Stimulated activated CD4-positive, alpha-beta T cell treated with anti-CD3 and anti-CD28 coated beads, TNF-alpha, amount 100 ng/mL, for 4 hours (primary cell): ENCODE results near the gene ADAM10.

Experiments used
- DNase-seq, 3 experiments: peaks; one replicate each; pipeline ENCODE4 v3.0.0-alpha.2; 2020; ENCODE audit warnings: low read depth in 3 of 3

Gene ADAM10

DNA sequence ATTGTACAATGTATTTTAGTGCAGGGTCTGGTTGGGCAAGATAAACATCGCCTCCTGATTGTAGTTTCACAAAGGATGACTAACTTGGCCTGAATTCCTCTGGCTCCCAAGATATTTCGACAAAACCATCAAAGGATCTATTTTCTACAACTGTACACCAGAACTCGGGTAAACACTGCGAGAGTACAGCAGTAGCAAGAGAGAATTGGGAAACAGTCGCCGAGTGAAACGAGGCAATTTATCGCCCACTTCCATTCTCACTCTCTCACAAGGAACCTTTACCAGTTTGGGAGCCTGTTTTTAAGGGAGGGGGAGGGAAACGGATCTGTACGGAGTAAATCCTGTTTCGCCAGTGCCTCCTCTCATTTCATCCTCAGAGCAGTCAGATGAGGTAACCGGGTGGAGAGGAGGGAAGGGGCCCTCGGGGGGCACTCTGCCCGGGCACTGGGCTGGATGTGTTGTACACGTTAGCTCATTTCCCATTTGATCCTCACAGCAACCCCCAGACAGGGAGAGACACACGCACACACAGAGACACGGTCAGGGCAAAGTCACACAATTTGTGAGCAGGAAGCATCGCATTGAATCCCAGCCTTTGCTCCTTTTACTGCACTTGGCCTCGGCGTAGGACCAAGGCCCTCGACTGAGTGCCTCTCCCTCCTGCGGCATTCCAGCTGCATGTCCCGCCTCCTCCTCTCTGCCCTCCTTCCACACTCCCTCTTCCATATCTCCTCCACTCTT is 197.6 kb downstream of the ADAM10 start:
- no peak for DNase-seq

DNA sequence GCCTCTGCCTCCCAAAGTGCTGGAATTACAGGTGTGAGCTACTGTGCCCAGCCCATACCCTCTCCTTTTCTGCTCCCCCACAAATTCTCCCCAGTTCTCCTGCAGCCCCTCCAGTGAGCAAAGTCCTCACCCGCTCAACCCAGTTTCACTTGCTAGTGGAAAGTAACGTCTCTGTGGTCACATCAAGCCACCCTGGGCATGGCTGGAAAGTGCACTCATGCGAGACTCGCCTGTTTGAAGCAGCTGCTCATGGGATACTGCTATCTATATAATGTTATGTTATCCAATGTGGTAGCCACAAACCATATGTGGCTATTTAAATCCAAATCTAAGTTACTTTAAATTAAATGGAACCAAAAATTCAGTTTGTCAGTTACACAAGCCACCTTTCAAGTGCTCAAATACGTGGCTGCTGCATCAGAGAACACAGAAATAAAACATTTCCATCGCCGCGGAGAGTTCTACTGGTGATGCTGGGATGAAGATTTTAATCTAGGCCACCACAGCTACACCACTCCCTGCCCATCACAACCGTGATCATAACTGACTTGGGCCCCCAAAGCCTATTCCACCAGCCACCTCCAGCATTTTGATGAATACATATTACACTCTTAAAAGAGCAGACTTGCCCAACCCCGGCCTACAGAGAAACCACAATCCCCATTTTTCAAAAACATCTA is 198.3 kb downstream of the ADAM10 start:
- DNase-seq = no peak

- DNase-seq = no peak
Measured at GRCh38 chr15:58549785-58550074, 199.8 kb downstream of the ADAM10 start.

DNA sequence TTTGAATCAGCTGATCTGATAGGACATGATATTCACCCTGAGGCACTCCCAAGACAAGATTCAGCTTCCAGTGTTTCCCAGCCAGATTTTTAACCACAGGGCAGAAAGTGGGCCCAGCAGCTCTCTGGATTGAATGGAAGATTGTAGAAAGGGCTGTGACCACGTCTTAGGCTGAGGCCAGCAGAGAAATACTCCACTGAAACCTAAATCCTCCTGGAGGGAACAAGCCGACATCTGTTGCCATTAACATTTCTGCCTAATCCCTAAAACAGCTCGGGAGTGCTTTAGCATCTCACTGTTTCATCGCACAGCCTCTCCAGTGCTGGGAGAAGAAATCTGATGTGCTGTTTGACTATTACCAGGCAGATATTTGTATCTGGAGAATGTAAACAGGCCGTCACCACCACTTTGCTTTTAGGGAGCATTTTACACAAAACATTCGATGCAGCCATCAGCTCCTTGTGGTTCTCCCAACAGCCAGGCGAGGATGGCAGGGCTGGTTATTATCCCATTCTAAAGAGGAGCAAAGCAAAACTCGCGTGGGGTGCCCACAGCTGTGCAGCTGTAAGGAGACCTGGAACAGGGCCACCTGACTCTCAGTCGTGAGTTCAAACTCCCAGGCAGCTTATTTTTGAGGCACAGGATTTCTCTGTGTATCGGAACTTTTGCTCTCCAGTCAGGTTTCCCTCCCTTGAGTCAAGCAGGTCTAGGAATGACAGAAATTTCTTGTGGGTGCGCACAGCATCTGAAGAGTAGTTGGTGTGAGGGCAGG is 200.3 kb downstream of the ADAM10 start:
- DNase-seq = no peak

DNA sequence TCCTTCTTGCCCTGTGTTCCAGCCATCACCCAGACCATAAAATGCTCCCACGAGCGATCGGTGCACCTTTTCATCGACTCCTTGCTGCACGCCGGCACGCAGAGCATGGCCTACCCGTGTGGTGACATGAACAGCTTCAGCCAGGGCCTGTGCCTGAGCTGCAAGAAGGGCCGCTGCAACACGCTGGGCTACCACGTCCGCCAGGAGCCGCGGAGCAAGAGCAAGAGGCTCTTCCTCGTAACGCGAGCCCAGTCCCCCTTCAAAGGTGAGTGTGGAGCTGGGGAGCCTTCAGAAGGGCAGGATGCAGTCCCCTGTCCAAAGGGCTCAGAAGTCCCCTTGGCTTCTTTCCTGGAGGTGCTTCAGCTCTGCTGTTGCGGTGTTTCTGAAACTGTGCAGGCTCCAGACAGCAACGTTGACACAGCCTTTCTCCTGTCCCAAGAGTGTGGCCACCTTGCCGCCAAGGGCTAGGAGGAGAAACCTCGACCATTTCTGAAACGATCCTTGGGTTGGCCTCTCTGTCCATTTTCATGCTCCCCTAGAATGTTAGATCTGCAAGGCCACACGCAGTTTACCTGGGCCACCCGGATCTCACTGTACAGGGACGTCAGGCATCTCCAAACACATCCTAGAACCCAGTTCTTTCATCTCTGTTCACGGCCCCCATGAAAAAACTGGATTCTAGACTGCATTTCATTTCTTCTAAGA is 201.0 kb downstream of the ADAM10 start:
- no peak for DNase-seq

DNA sequence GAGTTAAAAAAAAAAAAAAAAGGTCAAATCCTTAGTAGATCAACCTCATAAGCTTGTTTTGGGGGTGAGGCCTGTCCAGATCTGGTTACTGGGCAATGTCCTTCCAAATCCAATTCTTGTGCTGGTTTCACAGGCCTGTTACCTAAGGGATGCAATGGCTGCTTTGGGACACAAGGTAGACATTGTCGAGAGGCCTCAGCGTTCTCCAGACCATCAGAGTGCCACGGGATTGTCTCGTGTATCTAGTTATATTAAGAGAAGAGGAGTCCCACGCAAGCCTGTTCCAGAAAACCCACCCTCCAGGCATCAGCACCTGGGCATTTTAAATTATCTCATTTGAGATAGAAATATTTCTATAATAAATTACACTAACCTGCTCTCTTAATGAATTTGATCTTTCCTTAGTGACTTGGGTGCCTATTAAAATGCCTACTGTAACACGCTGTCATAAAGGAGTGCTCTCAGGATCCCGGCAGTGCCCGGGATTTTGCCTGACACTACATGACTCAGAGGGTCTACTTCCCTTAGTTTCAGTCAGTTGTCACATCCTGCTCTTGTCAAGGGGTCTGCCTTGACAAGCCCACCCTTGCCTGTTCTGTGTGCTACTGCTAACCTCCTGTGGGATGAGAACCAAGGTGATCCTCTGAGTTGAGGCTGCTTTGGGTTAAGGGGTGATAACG is 201.7 kb downstream of the ADAM10 start:
- DNase-seq = no peak

DNA sequence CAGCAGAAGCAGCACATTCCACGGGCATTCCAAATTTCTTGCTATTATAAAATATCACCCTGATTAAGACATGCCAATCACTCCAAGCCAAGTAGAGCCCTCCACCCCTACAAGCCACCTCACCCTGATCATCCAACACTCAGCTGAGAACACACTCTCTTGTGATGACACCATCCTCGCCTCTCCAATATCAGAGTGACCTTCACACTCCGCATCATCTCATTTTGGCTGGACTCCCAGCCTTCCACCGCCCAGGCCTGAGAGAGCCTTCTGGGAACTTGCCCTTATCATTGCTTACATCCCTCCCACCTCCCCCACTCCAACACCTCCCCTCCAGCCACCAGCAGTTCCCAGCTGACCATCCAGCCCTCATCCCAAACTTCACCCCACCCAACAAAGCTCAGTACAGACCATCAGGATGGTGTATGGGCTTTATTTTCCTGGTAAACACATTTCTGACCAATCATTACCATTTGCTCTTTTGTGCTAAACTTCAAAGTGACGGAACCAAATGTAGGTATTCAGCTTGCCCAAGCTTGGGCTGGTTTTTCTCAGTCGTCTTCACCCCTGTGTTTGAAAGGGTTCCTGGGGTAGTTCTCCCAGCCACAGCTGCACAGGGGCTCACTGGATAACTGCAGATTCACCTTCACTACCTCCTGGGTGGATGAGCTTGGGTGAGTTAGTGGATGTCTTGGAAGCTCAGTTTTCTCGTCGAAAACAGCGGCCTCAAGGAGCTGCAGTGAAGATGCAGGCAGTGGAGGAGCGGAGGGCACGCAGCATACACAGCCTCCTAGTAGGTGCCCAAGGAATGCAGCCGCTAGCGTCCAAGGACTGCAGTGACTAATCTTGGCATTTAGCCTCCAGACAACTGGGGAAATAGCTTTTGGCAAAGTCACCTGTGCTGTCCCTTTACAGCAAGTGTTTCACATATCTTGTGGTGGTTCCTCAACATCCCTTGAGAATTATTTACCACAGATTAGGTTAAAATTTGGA is 202.6 kb downstream of the ADAM10 start:
- DNase-seq = no peak

GRCh38 chr15:58546066-58546591 is 203.4 kb downstream of the ADAM10 start:
- DNase-seq = no peak

DNA sequence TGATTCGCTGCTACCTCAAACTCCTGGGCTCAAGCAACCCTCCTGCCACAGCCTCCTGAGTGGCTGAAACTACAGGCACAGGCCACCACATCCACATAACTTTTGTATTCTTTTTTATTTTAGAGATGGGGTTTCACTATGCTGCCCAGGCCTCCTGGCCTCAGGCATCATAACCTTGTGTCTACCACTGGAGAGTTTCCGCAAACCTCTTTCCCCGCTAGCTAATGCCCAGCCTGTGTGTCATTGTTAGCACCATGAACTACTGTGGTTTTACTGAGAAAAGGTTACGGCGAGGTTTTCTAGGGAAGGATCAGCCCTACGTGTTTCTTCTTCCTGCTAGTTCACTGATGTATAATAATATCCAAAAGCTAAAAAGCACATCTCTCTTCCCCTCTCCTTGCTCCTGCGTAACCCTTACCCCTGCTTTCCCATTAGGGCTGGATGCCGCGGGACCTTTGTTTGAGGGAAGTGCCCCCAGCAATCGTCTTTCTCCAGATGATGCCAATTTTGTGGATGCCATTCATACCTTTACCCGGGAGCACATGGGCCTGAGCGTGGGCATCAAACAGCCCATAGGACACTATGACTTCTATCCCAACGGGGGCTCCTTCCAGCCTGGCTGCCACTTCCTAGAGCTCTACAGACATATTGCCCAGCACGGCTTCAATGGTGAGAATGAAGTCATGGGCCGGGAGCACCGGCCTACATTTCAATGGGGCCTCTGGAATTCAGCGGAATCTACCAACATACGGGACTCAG is 204.0 kb downstream of the ADAM10 start:
- DNase-seq = no peak

- DNase-seq = no peak
Measured at GRCh38 chr15:58544756-58545155, 204.8 kb downstream of the ADAM10 start.

DNA sequence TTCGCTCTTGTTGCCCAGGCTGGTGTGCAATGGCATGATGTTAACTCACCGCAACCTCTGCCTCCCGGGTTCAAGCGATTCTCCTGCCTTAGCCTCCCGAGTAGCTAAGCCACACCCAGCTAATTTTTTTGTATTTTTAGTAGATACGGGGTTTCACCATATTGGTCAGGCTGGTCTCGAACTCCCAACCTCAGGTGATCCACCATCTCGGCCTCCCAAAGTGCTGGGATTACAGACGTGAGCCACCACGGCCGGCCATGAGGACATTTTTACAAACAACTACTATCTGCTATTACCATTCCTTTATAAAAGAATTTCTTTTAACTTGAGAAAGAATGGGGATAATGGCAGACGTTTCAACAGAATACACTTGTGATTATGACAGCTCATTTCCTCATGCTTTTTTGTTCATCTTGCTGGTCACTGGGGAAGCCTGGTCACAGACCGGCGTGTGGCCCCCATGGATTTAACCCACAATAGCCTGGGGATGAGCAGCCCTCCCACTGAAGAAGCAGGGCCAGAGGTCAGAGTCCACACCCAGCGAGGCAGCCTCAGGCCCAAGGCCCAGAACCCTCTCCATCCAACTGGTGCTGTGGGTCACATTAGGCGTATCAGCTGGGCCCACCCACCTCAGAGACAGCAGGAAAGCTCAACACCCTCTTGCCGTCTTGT is 205.7 kb downstream of the ADAM10 start:
- DNase-seq = no peak

DNA sequence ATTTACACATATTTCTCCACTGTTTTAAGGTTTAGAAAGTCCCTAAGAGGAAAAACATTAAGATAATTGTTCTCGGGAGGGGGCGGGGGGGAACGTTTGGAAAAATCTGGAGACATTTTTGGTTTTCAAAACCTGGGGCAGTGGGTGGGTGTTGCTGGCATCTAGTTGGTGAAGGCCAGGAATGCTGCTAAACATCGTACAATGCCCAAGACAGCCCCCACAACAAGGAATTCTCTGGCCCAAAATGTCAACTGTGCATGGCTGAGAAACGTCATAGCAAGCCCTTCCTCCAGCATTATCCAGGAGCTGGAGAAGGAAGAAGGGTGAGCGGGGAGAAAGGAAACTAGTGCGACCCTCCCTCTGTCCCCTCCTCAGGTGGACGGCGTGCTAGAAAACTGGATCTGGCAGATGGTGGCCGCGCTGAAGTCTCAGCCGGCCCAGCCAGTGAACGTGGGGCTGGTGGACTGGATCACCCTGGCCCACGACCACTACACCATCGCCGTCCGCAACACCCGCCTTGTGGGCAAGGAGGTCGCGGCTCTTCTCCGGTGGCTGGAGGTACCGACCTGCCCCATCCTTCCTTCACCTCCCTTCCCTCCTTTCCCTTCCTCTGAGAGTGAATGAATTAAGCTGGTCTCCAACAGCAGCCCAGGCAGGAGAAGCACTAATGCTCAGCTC is 208.0 kb downstream of the ADAM10 start:
- DNase-seq = no peak

- DNase-seq = no peak
Measured at GRCh38 chr15:58539548-58539947, 210.0 kb downstream of the ADAM10 start.

DNA sequence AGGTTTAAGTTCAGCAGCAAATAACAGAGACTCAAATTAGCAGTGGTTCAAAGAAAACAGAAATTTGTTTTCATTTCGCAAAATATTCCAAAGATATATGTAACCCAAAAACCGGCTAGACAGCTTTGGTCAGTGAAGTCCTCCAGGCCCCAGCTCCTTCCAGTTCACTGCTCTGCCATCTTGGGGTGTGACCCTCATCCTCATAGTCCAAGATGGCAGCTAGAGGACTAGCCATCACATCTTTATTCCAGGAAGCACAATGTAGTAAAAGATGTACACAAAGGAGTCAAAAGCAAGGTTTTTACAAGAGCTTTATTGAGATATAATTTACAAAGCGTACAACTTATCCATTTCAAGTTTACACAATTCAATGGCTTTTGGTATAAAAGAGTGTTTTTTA is 210.6 kb downstream of the ADAM10 start:
- DNase-seq = no peak
